Astrocyte (in vitro differentiated cells and primary cell): ENCODE data around the gene ZNF622.

Source experiments
- CTCF ChIP-seq: IDR thresholded peaks from 2 replicates; pipeline ENCODE4 v1.5.1; 2011; ENCODE audit warnings: low read depth, mild to moderate bottlenecking, inconsistent platforms, low read length, moderate library complexity; ENCODE audit not compliant: insufficient read depth
- EZH2 ChIP-seq: IDR thresholded peaks from 2 replicates; pipeline ENCODE4 v1.6.1; 2012; ENCODE audit warnings: mild to moderate bottlenecking, low read length, inconsistent platforms; ENCODE audit not compliant: insufficient read depth

- TF ChIP-seq CTCF, result no peak
- TF ChIP-seq EZH2, result no peak
These were observed 18.5 kb upstream of the ZNF622 start for GRCh38 chr5:16484081-16484480.
